AG09309 (cell line): Measurements from ENCODE around the gene CTDSP1.
A peak's percentile ranks its signal among the peaks of the same experiment; 100 is the strongest.

Experiments used
- DNase-seq: peaks from one replicate; pipeline ENCODE4 v3.0.0-alpha.2; 2010; ENCODE audit warnings: low read depth
- H3K4me3 ChIP-seq: 2 replicates; pipeline ENCODE4 v1.5.1; 2011; ENCODE audit warnings: mild to moderate bottlenecking, low read depth, low read length, moderate library complexity; ENCODE audit not compliant: control insufficient read depth
- TF ChIP-seq, protein P1 (sequence below): IDR thresholded peaks from 2 replicates; pipeline ENCODE4 v1.5.1; 2011; ENCODE audit warnings: mild to moderate bottlenecking, low read depth, low read length, inconsistent platforms; ENCODE audit not compliant: insufficient read depth, control insufficient read depth; ENCODE audit errors: missing control alignments

The CTDSP1 gene

DNA sequence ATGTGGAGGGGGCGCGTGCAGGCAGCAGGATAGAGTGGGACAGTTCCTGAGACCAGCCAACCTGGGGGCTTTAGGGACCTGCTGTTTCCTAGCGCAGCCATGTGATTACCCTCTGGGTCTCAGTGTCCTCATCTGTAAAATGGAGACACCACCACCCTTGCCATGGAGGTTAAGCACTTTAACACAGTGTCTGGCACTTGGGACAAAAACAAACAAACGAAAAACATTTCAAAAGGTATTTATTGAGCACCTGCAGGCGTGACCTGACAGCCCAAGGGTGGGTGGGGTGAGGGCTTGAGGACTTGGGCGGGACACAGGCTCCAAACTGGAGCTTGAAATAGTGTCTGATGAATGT is 4.6 kb upstream of the CTDSP1 start:
- DNase-seq: no peak
- H3K4me3 ChIP-seq: no peak overlapping the region
- TF ChIP-seq, protein P1, sequence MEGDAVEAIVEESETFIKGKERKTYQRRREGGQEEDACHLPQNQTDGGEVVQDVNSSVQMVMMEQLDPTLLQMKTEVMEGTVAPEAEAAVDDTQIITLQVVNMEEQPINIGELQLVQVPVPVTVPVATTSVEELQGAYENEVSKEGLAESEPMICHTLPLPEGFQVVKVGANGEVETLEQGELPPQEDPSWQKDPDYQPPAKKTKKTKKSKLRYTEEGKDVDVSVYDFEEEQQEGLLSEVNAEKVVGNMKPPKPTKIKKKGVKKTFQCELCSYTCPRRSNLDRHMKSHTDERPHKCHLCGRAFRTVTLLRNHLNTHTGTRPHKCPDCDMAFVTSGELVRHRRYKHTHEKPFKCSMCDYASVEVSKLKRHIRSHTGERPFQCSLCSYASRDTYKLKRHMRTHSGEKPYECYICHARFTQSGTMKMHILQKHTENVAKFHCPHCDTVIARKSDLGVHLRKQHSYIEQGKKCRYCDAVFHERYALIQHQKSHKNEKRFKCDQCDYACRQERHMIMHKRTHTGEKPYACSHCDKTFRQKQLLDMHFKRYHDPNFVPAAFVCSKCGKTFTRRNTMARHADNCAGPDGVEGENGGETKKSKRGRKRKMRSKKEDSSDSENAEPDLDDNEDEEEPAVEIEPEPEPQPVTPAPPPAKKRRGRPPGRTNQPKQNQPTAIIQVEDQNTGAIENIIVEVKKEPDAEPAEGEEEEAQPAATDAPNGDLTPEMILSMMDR: no peak

DNA sequence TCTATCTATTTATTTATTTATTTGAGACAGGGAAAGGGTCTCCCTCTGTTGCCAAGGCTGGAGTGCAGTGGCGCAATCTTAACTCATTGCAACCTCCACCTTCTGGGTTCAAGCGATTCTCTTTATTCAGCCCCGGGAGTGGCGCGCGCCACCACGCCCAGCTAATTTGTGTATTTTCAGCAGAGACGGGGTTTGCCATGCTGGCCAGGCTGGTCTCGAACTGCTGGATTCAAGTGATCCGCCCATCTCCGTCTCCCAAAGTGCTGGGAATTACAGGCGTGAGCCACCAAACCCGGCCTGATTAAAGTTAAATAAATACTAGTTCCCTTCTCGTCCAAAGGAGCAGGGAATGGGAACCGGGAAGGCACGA is 4.2 kb upstream of the CTDSP1 start:
- TF ChIP-seq, protein P1: no peak
- no peak for DNase-seq
- peak overlapping the region; percentile 36 for H3K4me3 ChIP-seq

DNA sequence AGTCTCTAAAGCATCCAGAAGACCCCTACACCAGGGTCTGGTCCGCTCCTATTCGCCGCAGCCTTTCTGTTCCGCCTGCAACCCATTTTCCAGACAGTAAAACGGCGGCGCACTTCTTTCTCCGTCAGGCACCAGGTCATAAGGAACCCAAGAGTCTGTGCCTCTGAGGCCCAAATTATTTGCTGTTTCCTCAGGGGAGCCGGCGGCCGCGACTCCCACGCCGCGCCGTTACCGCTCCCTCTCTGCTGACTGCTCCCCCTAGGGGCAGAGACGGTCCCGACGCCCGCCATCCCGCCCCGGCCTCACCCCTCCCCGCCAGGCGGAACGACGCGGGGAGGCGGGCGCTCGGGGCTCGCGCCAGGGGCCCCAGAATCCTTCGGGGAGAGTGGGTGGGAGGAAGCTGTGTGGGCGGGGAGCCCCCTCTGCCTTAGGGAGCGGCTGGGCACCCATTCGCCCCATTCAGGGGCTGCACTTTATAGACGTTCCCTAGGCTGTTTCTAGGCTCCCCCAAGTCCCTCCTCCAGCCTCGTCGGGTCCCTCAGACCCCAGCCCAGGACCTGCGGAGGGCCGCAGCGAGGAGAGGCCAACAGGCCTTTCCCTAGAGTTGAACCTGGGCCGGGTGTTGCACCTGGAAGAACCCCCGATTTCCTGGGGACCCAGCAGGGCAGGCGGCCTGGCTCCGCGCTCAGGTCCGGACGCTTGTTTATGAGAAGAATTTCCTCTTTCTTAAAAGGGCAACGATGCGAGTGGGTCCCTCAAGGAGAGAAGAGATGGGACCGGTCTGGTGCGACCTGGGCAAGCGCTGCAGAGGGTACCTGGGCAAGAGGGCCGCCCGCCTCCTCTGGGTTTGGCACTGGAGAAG is 3.6 kb upstream of the CTDSP1 start:
- peak; percentile 95 for DNase-seq
- TF ChIP-seq, protein P1: peak; percentile 74
- H3K4me3 ChIP-seq: peak overlapping the region; percentile 75

DNA sequence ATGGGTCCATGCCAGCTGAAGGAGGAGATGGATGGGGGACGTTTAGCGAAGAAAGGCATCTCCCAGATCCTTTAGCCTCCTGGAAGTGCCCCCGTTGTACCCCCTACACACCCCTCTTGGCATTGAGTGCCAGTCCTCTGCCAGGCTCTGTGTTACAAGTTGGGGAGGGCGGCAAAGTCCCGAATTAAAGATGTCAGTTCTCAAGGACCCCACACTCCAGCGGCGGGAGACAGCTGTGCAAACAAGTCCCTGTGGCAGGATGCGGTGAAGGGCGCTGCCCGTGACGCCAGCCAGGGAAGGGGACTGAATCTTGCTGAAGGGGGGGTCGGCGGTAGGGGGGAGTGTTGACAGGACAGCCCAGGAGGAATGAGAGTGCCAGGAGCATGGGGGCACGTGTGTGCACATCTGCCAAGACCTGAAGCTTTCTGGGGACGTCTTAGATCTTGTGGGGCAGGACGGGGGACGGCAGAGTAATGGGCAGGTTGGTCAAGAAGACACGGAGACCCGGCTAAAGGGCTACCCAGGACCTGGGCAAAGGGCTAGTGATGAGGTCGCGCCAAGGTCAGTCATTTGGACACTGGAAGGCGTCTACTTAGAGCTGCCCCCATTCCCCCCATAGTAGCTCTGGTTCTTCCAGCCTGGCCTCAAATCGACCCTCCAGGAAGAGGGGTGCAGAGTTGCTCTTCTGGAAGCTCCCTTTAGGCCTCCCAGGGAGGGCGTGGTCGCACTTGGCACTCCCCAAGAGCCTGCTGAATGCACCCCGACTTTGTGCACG is 2.8 kb upstream of the CTDSP1 start:
- peak overlapping the region; percentile 75 for H3K4me3 ChIP-seq
- DNase-seq: no peak
- TF ChIP-seq, protein P1: no peak

DNA sequence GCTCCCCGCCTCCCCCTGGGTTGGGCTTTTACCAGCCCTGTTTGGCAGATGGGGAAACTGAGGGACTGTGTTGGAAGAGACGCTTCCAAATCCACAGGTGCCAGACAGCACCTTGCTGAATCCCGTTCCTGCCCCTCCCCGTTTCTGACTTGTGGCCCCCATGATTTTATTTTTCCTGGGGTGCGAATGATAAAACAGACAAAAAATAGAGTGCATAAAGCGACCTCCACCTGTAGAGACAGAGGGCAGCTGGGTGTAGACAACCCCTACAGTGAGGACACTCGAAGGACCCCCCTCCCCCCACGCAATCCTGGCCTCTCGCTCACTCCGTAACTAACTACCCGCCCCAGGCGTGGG is 2.2 kb upstream of the CTDSP1 start:
- no peak for DNase-seq
- H3K4me3 ChIP-seq: peak overlapping the region; percentile 75
- TF ChIP-seq, protein P1: no peak

DNA sequence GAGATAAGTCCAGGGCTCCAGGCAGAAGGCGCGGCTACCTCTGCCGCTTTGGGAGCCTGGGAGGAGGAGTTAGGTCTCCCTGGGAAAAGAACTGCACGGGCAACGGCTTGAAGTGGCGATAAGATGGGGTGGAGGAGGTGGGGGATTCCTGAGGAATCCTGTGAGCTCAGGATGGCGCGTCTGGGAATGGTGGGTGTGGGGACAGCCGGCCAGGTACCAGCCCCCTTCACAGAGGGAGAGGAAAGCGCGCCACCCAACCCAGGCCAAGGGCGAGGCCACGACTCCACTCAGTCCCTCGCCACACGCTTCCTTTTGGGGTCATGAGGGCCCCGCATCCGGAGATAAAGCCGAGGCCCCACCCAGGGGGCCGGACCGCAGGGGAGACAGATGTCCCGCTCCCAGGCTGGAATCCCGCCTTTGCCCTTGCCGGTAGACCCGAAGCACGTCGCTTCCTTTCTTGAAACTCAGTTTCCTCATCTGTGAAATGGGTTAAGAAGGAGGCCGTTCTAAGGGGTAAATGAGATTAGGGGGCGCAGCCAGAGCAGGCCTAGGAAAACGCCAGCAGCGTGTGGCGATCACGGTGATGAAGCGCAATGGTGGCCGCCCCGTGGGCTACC is 1.7 kb upstream of the CTDSP1 start:
- H3K4me3 ChIP-seq: peak overlapping the region; percentile 75
- TF ChIP-seq, protein P1: no peak

More for the DNA sequence above, 1.7 kb upstream of the CTDSP1 start:
- DNase-seq: no peak
